Neural cell (in vitro differentiated cells): ENCODE data around the gene TNNT2. TPM values are rescaled to one million over a fixed set of nuclear protein-coding genes. Genes with fewer than 3 reads are reported as not detected.

ENCODE experiments used
- H2AFZ ChIP-seq: fragments of 200-600, 300-800 bp; sonication (generic), shearing (Covaris generic); 2 replicates; pipeline ENCODE4 v1.6.0; 2014; ENCODE audit warnings: low read depth, mild to moderate bottlenecking, antibody characterized with exemption, low read length, moderate library complexity
- H3F3A ChIP-seq: fragments of 200-600 bp; shearing (Covaris generic); 2 replicates; pipeline ENCODE4 v1.6.1; 2016; ENCODE audit warnings: mild to moderate bottlenecking, moderate library complexity, mixed read lengths, antibody characterized with exemption, low read length; ENCODE audit not compliant: insufficient read depth, poor library complexity, severe bottlenecking
- H3K27ac ChIP-seq: fragments of 200-600, 300-800 bp; sonication (generic), shearing (Covaris generic); 2 replicates; pipeline ENCODE4 v1.5.1; 2014; ENCODE audit warnings: mild to moderate bottlenecking, low read length, moderate library complexity
- H3K27me3 ChIP-seq: fragments of 300-800, 200-600 bp; sonication (generic), shearing (Covaris generic); 2 replicates; pipeline ENCODE4 v1.6.0; 2014; ENCODE audit warnings: mild to moderate bottlenecking, low read depth, low read length, moderate library complexity; ENCODE audit not compliant: insufficient read depth
- H3K36me3 ChIP-seq: fragments of 300-800, 200-600 bp; sonication (generic), shearing (Covaris generic); 2 replicates; pipeline ENCODE4 v1.5.1; 2014; ENCODE audit warnings: mild to moderate bottlenecking, antibody characterized with exemption, low read length, moderate library complexity; ENCODE audit not compliant: insufficient read depth
- H3K4me2 ChIP-seq: fragments of 300-800, 200-600 bp; sonication (generic), shearing (Covaris generic); 2 replicates; pipeline ENCODE4 v1.6.0; 2014; ENCODE audit warnings: mild to moderate bottlenecking, low read length
- H3K4me3 ChIP-seq: fragments of 300-800, 200-600 bp; sonication (generic), shearing (Covaris generic); 2 replicates; pipeline ENCODE4 v1.5.1; 2014; ENCODE audit warnings: mild to moderate bottlenecking, low read length, moderate library complexity
- H3K79me2 ChIP-seq: fragments of 200-600 bp; shearing (Covaris generic); replicated peaks from 2 replicates; pipeline ENCODE4 v1.6.0; 2014; ENCODE audit warnings: mild to moderate bottlenecking, low read length, moderate library complexity; ENCODE audit not compliant: insufficient read depth
- H3K9ac ChIP-seq: fragments of 300-800, 200-600 bp; sonication (generic), shearing (Covaris generic); 2 replicates; pipeline ENCODE4 v1.6.1; 2016; ENCODE audit warnings: mild to moderate bottlenecking, low read length, mixed read lengths
- H3K9me2 ChIP-seq: fragments of 200-600 bp; shearing (Covaris generic); 2 replicates; pipeline ENCODE4 v1.6.1; 2016; ENCODE audit warnings: mild to moderate bottlenecking, low read length, mixed read lengths; ENCODE audit not compliant: insufficient read depth
- H3K9me3 ChIP-seq: fragments of 200-600, 300-800 bp; sonication (generic), shearing (Covaris generic); 2 replicates; pipeline ENCODE4 v1.6.1; 2016; ENCODE audit warnings: mild to moderate bottlenecking, mixed run types, low read length, moderate library complexity, mixed read lengths
- H4K20me1 ChIP-seq: fragments of 200-600 bp; shearing (Covaris generic); 2 replicates; pipeline ENCODE4 v1.6.1; 2016; ENCODE audit warnings: mild to moderate bottlenecking, mixed run types; ENCODE audit not compliant: insufficient read depth
- EP300 ChIP-seq: fragments of 450-650 bp; conservative IDR thresholded peaks from 2 replicates; pipeline ENCODE4 v1.6.1; 2014; ENCODE audit warnings: antibody characterized with exemption, mild to moderate bottlenecking, moderate library complexity; ENCODE audit not compliant: poor library complexity, severe bottlenecking
- EZH2 ChIP-seq: fragments of 200-600, 300-800 bp; shearing (Covaris generic), sonication (generic); IDR thresholded peaks from 2 replicates; pipeline ENCODE4 v1.6.1; 2014; ENCODE audit warnings: antibody characterized with exemption, low read length, borderline replicate concordance, mild to moderate bottlenecking; ENCODE audit not compliant: insufficient read depth, poor library complexity, severe bottlenecking
- MXI1 ChIP-seq: fragments of 450-650 bp; conservative IDR thresholded peaks from 2 replicates; pipeline ENCODE4 v1.6.1; 2014; ENCODE audit warnings: antibody characterized with exemption, mild to moderate bottlenecking; ENCODE audit not compliant: poor library complexity, severe bottlenecking
- POLR2AphosphoS5 ChIP-seq: IDR thresholded peaks from 2 replicates; pipeline ENCODE4 v1.6.1; 2012
- RAD21 ChIP-seq: fragments of 450-650 bp; conservative IDR thresholded peaks from 2 replicates; pipeline ENCODE4 v1.6.1; 2014; ENCODE audit warnings: antibody characterized with exemption, mild to moderate bottlenecking, moderate library complexity
- REST ChIP-seq: IDR thresholded peaks from 2 replicates; pipeline ENCODE4 v1.6.1; 2012; ENCODE audit warnings: borderline replicate concordance
- SMC3 ChIP-seq: fragments of 450-650 bp; conservative IDR thresholded peaks from 2 replicates; pipeline ENCODE4 v1.6.1; 2014; ENCODE audit warnings: antibody characterized with exemption, mild to moderate bottlenecking, moderate library complexity; ENCODE audit not compliant: poor library complexity
- TAF1 ChIP-seq: IDR thresholded peaks from 2 replicates; pipeline ENCODE4 v1.6.1; 2012; ENCODE audit warnings: low read depth
- polyA plus RNA-seq: library from polyadenylated mRNA; depleted of rRNA; stranded (reverse); fragments of >200 nt; gene quantifications from 2 replicates; pipeline ENCODE4 v1.2.3, GENCODE V29; 2014
- TF ChIP-seq, protein P1 (sequence below): fragments of 450-650 bp; IDR thresholded peaks from 2 replicates; pipeline ENCODE4 v1.5.1; 2014; ENCODE audit warnings: antibody characterized with exemption, mild to moderate bottlenecking, moderate library complexity; ENCODE audit not compliant: poor library complexity, severe bottlenecking

The TNNT2 gene
- polyA plus RNA-seq, 1 donor from 2014 or later: not detected

DNA sequence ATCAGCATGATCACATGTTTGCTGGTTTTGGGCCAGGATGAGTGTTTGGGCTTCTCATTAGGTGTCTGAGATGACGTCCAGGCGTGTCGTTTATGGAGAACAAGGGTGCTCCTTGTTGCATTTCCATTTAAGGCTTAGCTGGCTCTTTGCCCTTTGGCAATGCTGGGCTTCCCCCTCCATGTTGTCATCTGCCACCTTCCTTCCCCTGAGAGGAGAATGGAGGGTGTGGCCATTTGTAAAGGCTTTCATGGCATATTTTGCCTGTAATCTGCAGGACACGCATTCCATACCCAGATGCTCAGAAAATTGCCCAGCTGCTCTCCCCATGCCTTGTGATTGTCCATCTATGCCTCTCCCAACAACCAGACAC, 66.5 kb downstream of the TNNT2 start:
- H3K4me3 ChIP-seq: no peak overlapping the region
- no peaks in the 10 kb centered on the region for H4K20me1 ChIP-seq
- no peak overlapping the region for H2AFZ ChIP-seq
- no peaks in the 10 kb centered on the region for H3K79me2 ChIP-seq
- H3K4me2 ChIP-seq: no peak overlapping the region
- H3K27ac ChIP-seq: no peak overlapping the region
- H3K9me3 ChIP-seq: no peaks in the 10 kb centered on the region
- no peaks in the 10 kb centered on the region for H3F3A ChIP-seq
- H3K9me2 ChIP-seq: no peaks in the 10 kb centered on the region
- no peak for TF ChIP-seq TAF1
- H3K36me3 ChIP-seq: no peaks in the 10 kb centered on the region
- H3K27me3 ChIP-seq: no peaks in the 10 kb centered on the region
- H3K9ac ChIP-seq: no peak overlapping the region

- Histone ChIP-seq H3K27me3 (no peaks in the 10 kb centered on the region), H3K4me3 (no peak overlapping the region), H3K79me2 (no peaks in the 10 kb centered on the region), H3K9me2 (no peaks in the 10 kb centered on the region), H3K4me2 (no peak overlapping the region), H3K9me3 (no peaks in the 10 kb centered on the region), H3K27ac (no peak overlapping the region), H3K36me3 (no peaks in the 10 kb centered on the region), H2AFZ (no peak overlapping the region), H3F3A (no peaks in the 10 kb centered on the region), H3K9ac (no peak overlapping the region), H4K20me1 (no peaks in the 10 kb centered on the region)
- TF ChIP-seq RAD21 (no peak), POLR2AphosphoS5 (no peak), SMC3 (no peak), MXI1 (no peak), EZH2 (no peak), REST (no peak), TAF1 (no peak), EP300 (no peak)
- TF ChIP-seq, protein P1, sequence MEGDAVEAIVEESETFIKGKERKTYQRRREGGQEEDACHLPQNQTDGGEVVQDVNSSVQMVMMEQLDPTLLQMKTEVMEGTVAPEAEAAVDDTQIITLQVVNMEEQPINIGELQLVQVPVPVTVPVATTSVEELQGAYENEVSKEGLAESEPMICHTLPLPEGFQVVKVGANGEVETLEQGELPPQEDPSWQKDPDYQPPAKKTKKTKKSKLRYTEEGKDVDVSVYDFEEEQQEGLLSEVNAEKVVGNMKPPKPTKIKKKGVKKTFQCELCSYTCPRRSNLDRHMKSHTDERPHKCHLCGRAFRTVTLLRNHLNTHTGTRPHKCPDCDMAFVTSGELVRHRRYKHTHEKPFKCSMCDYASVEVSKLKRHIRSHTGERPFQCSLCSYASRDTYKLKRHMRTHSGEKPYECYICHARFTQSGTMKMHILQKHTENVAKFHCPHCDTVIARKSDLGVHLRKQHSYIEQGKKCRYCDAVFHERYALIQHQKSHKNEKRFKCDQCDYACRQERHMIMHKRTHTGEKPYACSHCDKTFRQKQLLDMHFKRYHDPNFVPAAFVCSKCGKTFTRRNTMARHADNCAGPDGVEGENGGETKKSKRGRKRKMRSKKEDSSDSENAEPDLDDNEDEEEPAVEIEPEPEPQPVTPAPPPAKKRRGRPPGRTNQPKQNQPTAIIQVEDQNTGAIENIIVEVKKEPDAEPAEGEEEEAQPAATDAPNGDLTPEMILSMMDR: no peak
Measured at GRCh38 chr1:201310251-201310985, 67.1 kb downstream of the TNNT2 start.
